ENCODE measurements around the gene TSLP.

DNA sequence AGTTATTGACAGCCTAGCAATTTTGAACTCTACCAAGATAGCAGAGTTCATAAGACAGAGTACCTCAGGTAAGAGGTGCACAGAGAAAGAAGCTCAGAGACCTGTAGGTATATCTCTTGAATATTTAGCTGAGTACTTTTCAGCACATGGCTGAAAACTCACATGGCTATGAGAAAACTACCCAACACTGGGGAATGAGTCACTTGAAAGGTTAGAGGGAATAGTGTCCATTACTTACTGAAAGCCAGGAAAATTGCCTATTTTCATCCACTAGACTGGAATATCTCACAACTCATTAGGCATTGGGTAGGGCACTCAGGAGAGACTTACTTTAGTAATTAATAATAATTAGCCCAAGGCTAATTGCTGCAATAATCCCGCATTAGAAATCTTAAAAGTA, 8.3 kb downstream of the TSLP start:
- TF ChIP-seq, protein P1, sequence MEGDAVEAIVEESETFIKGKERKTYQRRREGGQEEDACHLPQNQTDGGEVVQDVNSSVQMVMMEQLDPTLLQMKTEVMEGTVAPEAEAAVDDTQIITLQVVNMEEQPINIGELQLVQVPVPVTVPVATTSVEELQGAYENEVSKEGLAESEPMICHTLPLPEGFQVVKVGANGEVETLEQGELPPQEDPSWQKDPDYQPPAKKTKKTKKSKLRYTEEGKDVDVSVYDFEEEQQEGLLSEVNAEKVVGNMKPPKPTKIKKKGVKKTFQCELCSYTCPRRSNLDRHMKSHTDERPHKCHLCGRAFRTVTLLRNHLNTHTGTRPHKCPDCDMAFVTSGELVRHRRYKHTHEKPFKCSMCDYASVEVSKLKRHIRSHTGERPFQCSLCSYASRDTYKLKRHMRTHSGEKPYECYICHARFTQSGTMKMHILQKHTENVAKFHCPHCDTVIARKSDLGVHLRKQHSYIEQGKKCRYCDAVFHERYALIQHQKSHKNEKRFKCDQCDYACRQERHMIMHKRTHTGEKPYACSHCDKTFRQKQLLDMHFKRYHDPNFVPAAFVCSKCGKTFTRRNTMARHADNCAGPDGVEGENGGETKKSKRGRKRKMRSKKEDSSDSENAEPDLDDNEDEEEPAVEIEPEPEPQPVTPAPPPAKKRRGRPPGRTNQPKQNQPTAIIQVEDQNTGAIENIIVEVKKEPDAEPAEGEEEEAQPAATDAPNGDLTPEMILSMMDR (conservative IDR thresholded peaks at IDR 0.05; ENCODE audit: low read depth, low read length): no peak
- no peak for TF ChIP-seq EZH2 (IDR thresholded peaks at IDR 0.05; ENCODE audit: borderline replicate concordance, low read depth, low read length, poor library complexity, severe bottlenecking)

Data from A673 (cell line).